ENCODE data around the gene C8A.

- TF ChIP-seq CTCF (conservative IDR thresholded peaks at IDR 0.05 in 1 of 2, IDR thresholded peaks at IDR 0.05 in 1 of 2; ENCODE audit: low read depth in 1 of 2, low read length in 2 of 2) (no peak), EZH2 (IDR thresholded peaks at IDR 0.05; ENCODE audit: low read length, missing control alignments) (no peak)
Measured at GRCh38 chr1:56966698-56966999, 112.1 kb downstream of the C8A start.

Measured in fibroblast of lung (primary cell).